H9 (cell line): ENCODE results near the gene RNF141. TPM values are rescaled to one million over a fixed set of nuclear protein-coding genes. Genes with fewer than 3 reads are reported as not detected.

Experiments
- DNase-seq: peaks from one replicate; pipeline ENCODE4 v3.0.0-alpha.2; 2017
- H2AFZ ChIP-seq: one replicate; pipeline ENCODE4 v1.6.1; 2013; ENCODE audit warnings: mild to moderate bottlenecking, low read length, control low read depth, moderate library complexity
- H2AK5ac ChIP-seq: 2 replicates; pipeline ENCODE4 v1.6.1; 2013; ENCODE audit warnings: low read length, control low read depth, mixed read lengths; ENCODE audit not compliant: insufficient read length
- H2BK120ac ChIP-seq: one replicate; pipeline ENCODE4 v1.6.1; 2013; ENCODE audit warnings: low read depth, mild to moderate bottlenecking, low read length, control low read depth, inconsistent platforms; ENCODE audit not compliant: poor library complexity, severe bottlenecking
- H2BK12ac ChIP-seq: 2 replicates; pipeline ENCODE4 v1.6.1; 2013; ENCODE audit warnings: low read length, control low read depth, mixed read lengths, low read depth; ENCODE audit not compliant: insufficient read length
- H2BK15ac ChIP-seq: 2 replicates; pipeline ENCODE4 v1.6.1; 2013; ENCODE audit warnings: low read depth, low read length, control low read depth
- H2BK20ac ChIP-seq: one replicate; pipeline ENCODE4 v1.6.1; 2013; ENCODE audit warnings: low read depth, mild to moderate bottlenecking, low read length, control low read depth, inconsistent platforms; ENCODE audit not compliant: poor library complexity, severe bottlenecking
- H2BK5ac ChIP-seq: 2 replicates; pipeline ENCODE4 v1.6.1; 2013; ENCODE audit warnings: low read length, control low read depth, mixed read lengths; ENCODE audit not compliant: insufficient read length
- H3K14ac ChIP-seq: 2 replicates; pipeline ENCODE4 v1.6.1; 2013; ENCODE audit warnings: low read length, control low read depth; ENCODE audit not compliant: insufficient read depth
- H3K18ac ChIP-seq: 2 replicates; pipeline ENCODE4 v1.6.1; 2013; ENCODE audit warnings: low read depth, mild to moderate bottlenecking, mixed read lengths, low read length, control low read depth; ENCODE audit not compliant: insufficient read length
- H3K23ac ChIP-seq: 2 replicates; pipeline ENCODE4 v1.6.1; 2013; ENCODE audit warnings: low read length, control low read depth, mixed read lengths, low read depth; ENCODE audit not compliant: insufficient read length
- H3K23me2 ChIP-seq: 2 replicates; pipeline ENCODE4 v1.6.1; 2013; ENCODE audit warnings: low read depth, mild to moderate bottlenecking, mixed read lengths, low read length, control low read depth; ENCODE audit not compliant: insufficient read length, poor library complexity, severe bottlenecking
- H3K27ac ChIP-seq: 2 replicates; pipeline ENCODE4 v1.5.1; 2013; ENCODE audit warnings: low read length, control low read depth, mixed read lengths, low read depth; ENCODE audit not compliant: insufficient read length
- H3K27me3 ChIP-seq: 2 replicates; pipeline ENCODE4 v1.6.1; 2013; ENCODE audit warnings: low read length, control low read depth, inconsistent platforms; ENCODE audit not compliant: insufficient read depth
- H3K4ac ChIP-seq: 2 replicates; pipeline ENCODE4 v1.6.1; 2013; ENCODE audit warnings: low read depth, mild to moderate bottlenecking, control low read depth, inconsistent platforms, low read length, moderate library complexity
- H3K4me1 ChIP-seq: 2 replicates; pipeline ENCODE4 v1.6.1; 2013; ENCODE audit warnings: low read length, control low read depth, inconsistent platforms; ENCODE audit not compliant: insufficient read depth
- H3K4me2 ChIP-seq: 2 replicates; pipeline ENCODE4 v1.6.1; 2013; ENCODE audit warnings: low read length, control low read depth, mixed read lengths; ENCODE audit not compliant: insufficient read length, insufficient read depth
- H3K56ac ChIP-seq: 2 replicates; pipeline ENCODE4 v1.6.1; 2013; ENCODE audit warnings: low read depth, mild to moderate bottlenecking, mixed read lengths, low read length, control low read depth; ENCODE audit not compliant: insufficient read length
- H3K79me1 ChIP-seq: 2 replicates; pipeline ENCODE4 v1.6.1; 2013; ENCODE audit warnings: low read depth, mild to moderate bottlenecking, moderate library complexity, low read length, control low read depth, inconsistent platforms; ENCODE audit not compliant: insufficient read depth, poor library complexity, severe bottlenecking
- H3K79me2 ChIP-seq: 2 replicates; pipeline ENCODE4 v1.6.1; 2013; ENCODE audit warnings: low read length, control low read depth, inconsistent platforms; ENCODE audit not compliant: insufficient read depth
- H3K9ac ChIP-seq: 2 replicates; pipeline ENCODE4 v1.6.1; 2013; ENCODE audit warnings: low read length, control low read depth, mixed read lengths; ENCODE audit not compliant: insufficient read length; ENCODE audit errors: extremely low read depth
- H3K9me3 ChIP-seq: one replicate; pipeline ENCODE4 v1.6.1; 2013; ENCODE audit warnings: low read depth, low read length, inconsistent platforms; ENCODE audit not compliant: control insufficient read depth
- H3T11ph ChIP-seq: one replicate; pipeline ENCODE4 v1.6.1; 2013; ENCODE audit warnings: mild to moderate bottlenecking, low read length, control low read depth, inconsistent platforms
- H4K20me1 ChIP-seq: one replicate; pipeline ENCODE4 v1.6.1; 2013; ENCODE audit not compliant: control insufficient read depth, insufficient read length, insufficient read depth
- H4K5ac ChIP-seq: 2 replicates; pipeline ENCODE4 v1.6.1; 2013; ENCODE audit warnings: low read depth, mild to moderate bottlenecking, mixed read lengths, low read length, control low read depth; ENCODE audit not compliant: insufficient read length
- H4K8ac ChIP-seq: replicated peaks from 2 replicates; pipeline ENCODE4 v1.6.1; 2013; ENCODE audit warnings: low read length, control low read depth, mixed read lengths, low read depth; ENCODE audit not compliant: insufficient read length
- H4K91ac ChIP-seq: 2 replicates; pipeline ENCODE4 v1.6.1; 2013; ENCODE audit warnings: low read depth, mild to moderate bottlenecking, moderate library complexity, mixed read lengths, low read length, control low read depth; ENCODE audit not compliant: insufficient read length
- H3K27ac Mint-ChIP-seq, 3 experiments: 2 replicates in 2 of 3; 3 replicates in 1 of 3; pipeline ENCODE4 v1.8.0; 2020 to 2021; ENCODE audit warnings: mixed read lengths in 3 of 3, mild to moderate bottlenecking in 1 of 3, moderate library complexity in 1 of 3
- H3K27me3 Mint-ChIP-seq: 2 replicates; pipeline ENCODE4 v1.8.0; 2021; ENCODE audit warnings: low read depth, mild to moderate bottlenecking, moderate library complexity, mixed read lengths
- H3K36me3 Mint-ChIP-seq, 3 experiments: 2 replicates in 2 of 3; 3 replicates in 1 of 3; pipeline ENCODE4 v1.8.0; 2020 to 2021; ENCODE audit warnings: low read depth in 3 of 3, mixed read lengths in 3 of 3; ENCODE audit not compliant: insufficient read depth in 1 of 3
- H3K4me1 Mint-ChIP-seq, 2 experiments: 2 replicates each; pipeline ENCODE4 v1.8.0; 2020; ENCODE audit warnings: mixed read lengths in 2 of 2
- H3K4me3 Mint-ChIP-seq, 2 experiments: 2 replicates in 1 of 2; 3 replicates in 1 of 2; pipeline ENCODE4 v1.8.0; 2020 to 2021; ENCODE audit warnings: mild to moderate bottlenecking in 2 of 2, mixed read lengths in 2 of 2, moderate library complexity in 1 of 2
- H3K9me3 Mint-ChIP-seq, 2 experiments: 2 replicates in 1 of 2; 3 replicates in 1 of 2; pipeline ENCODE4 v1.8.0; 2020; ENCODE audit warnings: mild to moderate bottlenecking in 2 of 2, mixed read lengths in 2 of 2, moderate library complexity in 1 of 2
- CTCF ChIP-seq: fragments of 200-600 bp; sonication (generic); conservative IDR thresholded peaks from 3 replicates; pipeline ENCODE4 v1.8.0; 2021; ENCODE audit warnings: antibody characterized with exemption, mild to moderate bottlenecking
- WGBS: extraction: QIAGEN DNeasy Blood & Tissue Kit; methylation state at CpG from one replicate; pipeline ENCODE4 v1.1.7; 2013; ENCODE audit warnings: missing lambda C conversion rate, low lambda C conversion rate, mixed read lengths; ENCODE audit not compliant: insufficient read length; ENCODE audit errors: extremely low coverage; 5-methylcytosine and 5-hydroxymethylcytosine counted together
- total RNA-seq: library from RNA; stranded (reverse); gene quantifications from 2 replicates; pipeline ENCODE4 v1.2.1, GENCODE V29; 2021

Gene RNF141
- total RNA-seq, 1 experiment from 2014 or later = 24.7 TPM

GRCh38 chr11:10538924-10539323 is 2.1 kb downstream of the RNF141 start:
- Histone ChIP-seq H3K79me1 (no peaks in the 10 kb centered on the region), H4K8ac (no peak overlapping the region), H3K27me3 (no peaks in the 10 kb centered on the region), H3K56ac (no peak overlapping the region), H4K20me1 (no peaks in the 10 kb centered on the region), H3K4ac (no peak overlapping the region), H3K9ac (no peak overlapping the region), H2BK120ac (no peak overlapping the region), H3K18ac (no peak overlapping the region), H3K27ac (no peak overlapping the region), H3K23me2 (peaks cover 6% of the 10 kb centered on the region), H2BK15ac (no peak overlapping the region), H3K14ac (no peak overlapping the region), H3K9me3 (no peaks in the 10 kb centered on the region), H2AK5ac (no peak overlapping the region), H3K79me2 (no peaks in the 10 kb centered on the region), H4K5ac (no peak overlapping the region), H2BK12ac (no peak overlapping the region), H4K91ac (no peak overlapping the region), H3T11ph (no peak overlapping the region), H3K23ac (no peak overlapping the region), H2BK20ac (no peak overlapping the region), H2AFZ (no peak overlapping the region), H2BK5ac (no peak overlapping the region), H3K4me2 (no peak overlapping the region), H3K4me1 (0 out of 2 replicates have a peak, but pooled peaks cover 2% of the 10 kb centered on the region)
- no peak for TF ChIP-seq CTCF
- H3K4me1 Mint-ChIP-seq = peaks cover 11 to 12% of the 10 kb centered on the region in 2 experiments
- no peak for DNase-seq
- H3K27ac Mint-ChIP-seq = no peak overlapping the region
- no peak overlapping the region for H3K4me3 Mint-ChIP-seq
- peaks cover 7% of the 10 kb centered on the region; the same call in 1 of the 2 replicates for H3K27me3 Mint-ChIP-seq
- H3K9me3 Mint-ChIP-seq = no peaks in the 10 kb centered on the region; a peak in 1 of 5 replicates
- no peaks in the 10 kb centered on the region for H3K36me3 Mint-ChIP-seq
- WGBS = no CpG with 5 or more reads among the region's 1 CpG
